ENCODE measurements around the gene GAD2.

The GAD2 gene

DNA sequence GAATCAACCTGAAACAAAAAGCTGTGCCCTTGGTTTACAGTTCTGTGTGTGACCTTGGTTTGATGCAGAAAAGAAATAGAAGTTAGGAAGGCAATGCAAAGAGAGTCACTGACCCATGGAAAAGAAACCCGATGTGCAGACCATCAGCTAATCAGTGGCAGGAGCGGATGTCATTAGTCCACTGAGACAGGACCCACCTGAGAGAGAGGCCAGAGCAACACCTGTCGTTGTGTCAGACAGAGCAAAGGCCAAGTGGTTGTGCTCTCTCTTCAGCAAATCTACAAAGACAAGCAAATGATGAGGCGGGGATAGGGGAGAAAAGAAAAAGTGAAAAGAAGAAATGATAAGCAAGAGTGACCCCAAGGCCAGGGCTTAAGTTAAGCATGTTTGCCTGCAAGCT is 8.7 kb downstream of the GAD2 start:
- no peak for DNase-seq

DNA sequence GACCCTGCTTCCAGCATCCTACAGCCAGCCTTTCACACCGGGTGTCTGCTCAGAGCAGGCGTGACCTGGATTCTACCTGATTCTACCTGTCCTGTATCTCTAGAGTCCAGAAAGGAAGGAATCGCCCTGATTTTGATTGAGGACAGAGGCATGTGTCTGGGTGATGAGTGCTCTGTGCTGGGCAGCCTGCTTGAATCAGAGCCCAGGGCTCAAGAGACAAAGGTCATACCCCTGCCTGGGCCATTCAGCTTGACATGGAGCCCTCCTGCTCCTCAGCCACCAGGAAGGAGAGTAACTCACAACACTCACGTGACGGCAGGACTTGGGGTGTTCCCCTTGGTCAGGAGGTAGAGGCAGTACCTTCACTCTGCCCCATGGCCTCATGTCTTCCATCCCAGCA is 11.2 kb downstream of the GAD2 start:
- no peak for DNase-seq

DNA sequence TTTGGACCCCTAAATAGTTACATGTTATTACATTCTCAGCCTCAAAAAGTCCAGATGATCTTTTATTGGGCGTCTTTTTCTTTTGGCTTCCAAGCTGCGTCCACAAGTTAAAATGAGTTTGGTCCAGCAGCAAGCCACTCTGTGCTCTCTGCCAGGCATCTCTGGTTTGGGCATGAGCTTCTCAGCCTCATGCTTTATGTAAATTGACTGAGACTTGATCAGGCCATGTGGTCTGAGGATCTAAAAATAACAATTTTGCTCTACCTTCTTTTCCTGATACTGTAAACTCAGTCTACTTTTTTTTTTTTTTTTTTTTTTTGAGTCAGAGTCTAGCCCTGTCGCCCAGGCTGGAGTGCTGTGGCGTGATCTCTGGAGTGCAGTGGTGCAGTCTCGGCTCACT is 15.6 kb downstream of the GAD2 start:
- DNase-seq = no peak

DNA sequence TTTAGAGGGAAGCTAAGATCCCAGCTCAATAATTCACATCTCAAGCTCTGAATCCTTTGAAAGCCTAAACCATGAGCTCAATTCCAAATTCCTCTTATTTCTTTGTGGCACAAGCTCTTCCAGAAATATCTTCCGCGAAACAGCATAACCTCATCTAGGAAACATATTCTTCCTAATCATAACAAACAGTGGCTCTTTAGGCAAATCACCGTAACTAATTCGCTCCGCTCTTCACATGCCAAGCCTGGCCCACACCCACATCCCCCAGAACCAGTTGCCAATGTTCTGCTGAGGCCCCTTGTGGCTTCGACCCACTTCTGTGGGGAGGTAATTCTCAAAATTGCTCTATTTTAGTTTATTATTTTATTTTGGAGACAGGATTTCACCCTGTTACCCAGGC is 19.2 kb downstream of the GAD2 start:
- no peak for DNase-seq

DNA sequence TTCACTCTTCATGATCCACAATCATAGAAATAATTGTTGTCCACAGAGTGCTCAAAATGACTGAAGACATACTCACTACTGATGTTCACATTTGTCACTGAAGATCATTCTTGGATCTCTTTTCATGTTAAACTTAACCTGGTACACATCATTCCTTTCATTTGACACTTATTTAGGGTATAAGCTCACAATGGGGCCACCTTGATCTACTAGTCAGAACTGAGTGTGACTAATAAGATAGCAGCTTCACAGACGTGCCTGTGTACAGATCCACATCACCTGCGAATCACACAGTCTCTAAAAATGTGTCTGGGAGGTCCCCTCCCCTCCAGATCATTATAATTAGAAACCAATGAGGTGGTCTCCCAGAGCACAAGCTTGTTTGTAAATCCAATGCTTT is 21.8 kb downstream of the GAD2 start:
- DNase-seq = no peak

DNA sequence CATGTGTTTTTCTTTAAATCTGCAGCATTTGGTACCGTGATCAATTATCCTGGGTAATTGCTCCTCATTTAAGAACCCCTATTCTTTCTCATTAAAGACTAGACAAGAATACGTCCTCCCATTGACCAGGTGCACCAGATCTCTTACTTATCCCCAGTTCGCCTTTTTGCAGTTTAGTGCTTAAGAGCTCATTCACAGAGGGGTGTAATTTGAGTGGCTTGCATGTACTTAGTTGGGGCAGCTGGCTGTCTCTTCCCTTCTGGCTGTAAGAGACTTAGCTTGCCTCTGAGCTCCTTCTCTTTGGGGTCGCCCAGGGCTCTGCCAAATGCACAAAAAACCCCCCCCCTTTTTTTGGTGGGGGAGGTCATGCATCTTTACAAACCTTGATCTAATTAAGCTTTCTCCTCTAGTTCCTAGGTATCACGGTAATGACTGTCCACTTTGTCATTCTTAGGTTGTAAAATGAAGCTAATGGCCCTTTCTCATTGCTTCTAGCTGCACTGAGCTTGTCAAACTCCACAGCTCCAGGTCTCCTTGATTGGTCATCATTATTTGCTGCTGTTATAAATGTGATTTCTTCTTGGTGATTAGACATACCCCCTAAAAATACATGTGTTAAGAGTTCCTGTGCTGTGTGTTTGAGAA is 26.3 kb downstream of the GAD2 start:
- no peak for DNase-seq

DNA sequence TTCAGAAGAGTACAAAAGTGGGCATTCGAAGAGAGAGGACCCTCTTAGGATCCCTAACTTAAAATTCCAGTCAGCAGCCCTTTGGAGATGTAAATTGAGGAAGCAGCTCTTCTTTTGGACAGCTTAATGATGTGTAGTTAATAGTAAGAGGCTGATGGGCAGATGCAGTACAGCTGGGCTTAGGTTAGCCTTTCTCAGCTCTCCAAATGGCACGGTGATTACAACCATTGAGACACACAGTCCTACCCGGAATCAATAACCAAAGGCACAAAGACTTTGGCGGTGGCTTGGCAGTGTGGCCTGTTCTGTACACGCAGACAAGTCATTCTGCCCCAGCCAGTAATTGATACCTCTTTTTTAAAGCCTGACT is 26.8 kb downstream of the GAD2 start:
- no peak for DNase-seq

DNA sequence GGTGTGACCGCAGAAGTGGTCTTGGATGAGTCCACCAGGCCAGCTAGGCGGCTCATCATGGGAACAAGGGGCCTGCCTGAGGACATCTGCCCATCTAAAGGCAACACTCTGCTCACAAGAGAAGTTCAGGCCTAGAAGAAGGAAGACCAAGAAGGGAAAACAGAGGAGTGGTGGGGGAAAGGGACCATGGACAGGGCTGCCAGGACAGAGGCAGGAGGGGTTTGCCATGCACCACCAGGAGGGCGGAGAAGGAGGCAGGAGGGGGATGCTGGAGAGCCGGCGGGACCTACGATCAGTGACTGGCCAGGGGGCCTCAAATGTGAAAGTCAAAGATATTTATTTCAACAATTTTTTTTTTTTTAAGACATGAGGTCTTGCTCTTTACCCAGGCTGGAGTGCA is 33.1 kb downstream of the GAD2 start:
- DNase-seq = no peak

DNA sequence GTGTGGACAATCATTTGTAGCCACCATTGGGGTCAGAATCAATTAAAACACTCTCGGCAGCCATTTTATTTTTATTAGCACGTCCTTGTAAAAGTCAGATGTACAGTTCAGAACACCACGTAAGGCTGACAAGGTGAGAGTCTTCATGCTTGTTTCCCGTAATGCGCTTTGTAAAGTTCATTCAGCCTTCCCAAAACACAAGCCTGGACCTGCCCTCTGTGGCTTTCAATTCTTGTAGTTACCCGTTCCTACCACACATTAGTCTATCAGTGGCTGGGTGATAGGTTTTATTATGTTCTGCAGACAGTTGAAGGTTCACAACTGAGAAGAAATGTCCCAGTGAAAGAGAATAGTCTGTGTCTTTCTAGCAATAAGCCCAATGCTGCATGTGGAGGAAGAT is 35.4 kb downstream of the GAD2 start:
- no peak for DNase-seq

DNA sequence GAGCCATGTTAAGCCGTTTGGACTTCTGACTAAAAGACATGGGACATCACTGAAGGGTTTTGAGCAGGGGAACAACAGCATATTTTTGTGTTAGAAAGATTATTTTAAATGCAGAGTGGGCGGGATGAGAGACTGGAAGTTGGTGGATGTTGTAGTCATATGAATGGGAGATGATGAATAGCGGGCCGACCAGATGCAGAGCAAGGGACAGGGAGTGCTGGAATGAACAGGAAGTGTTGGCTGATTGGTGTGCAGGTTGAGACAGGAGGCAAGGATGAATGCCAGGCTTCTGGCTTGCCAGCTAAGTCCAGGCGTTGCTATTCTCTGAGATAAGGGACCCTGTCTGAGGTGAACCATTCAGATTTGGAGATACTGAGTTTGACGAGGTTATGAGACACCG is 38.0 kb downstream of the GAD2 start:
- no peak for DNase-seq

DNA sequence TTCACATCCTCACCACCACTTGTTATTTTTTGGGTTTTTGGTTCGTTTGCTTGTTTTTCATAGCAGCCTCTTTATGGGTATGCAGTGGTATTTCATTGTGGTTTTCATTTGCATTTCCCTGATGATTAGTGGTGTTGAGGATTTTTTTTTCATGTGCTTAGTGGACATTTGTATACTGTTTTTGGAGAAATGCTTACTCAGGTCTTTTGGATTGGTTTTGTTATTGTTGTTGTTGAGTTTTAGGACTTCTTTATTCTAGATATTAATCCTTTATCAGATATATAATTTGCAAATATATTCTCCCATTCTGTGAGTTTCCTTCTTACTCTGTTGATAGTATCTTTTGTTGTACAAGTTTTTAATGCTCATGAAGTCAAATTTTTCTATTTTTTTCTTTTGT is 42.8 kb downstream of the GAD2 start:
- no peak for DNase-seq

DNA sequence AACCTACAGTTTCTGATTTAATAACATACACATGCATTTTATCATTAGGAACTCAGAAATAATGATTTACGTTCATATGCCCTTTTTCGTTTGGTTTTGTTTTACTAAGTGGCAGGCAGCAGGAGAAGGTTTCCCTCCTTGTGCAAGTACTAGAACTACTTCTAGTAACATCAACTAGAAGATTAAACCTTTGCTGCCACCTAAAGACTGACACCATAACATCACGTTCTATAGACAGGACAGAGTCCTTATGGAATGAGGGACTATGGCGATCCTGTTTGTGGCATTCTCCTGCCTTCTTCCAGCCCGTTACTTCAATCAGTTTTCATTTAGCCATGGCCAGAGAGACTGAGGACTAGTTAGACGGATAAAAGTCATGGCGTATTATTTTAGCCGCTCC is 53.2 kb downstream of the GAD2 start:
- peak; percentile 30 for DNase-seq

DNA sequence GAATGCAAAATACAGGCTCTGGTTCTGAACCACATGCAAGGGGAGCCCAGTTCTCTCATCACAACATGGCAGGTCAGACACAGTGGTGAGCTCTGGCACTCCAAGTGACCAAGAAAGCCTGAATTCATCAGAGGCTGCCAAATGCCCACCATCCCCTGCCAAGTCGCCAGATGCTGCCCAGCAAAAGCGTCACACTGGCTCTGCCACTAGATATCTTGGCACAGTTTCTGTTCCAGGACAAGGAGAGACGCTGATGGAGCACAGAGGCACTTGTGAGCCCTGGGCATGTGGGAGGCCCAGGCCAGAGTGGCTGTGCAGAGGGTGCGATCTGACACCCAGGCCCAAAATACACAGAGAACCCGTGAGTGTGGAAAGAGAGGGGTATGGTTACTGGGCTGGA is 57.8 kb downstream of the GAD2 start:
- DNase-seq = no peak

DNA sequence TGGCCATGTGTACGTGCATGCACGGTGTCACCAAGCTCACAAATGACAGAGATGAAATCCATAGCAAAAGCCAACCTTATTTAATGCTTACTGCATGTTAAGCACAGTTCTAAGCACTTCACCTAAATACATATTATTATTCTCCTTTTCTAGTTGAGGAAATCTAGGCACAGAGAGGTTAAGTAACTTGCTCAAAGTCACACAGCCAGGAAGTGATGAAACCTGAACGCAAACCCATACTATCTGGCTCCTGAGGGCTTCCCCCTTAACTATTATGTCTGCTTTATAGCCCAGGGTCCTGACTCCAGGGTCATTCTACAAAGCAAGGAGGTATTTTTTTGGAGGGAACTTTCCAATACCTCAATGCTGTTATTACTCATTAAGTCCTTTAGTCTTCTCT is 61.7 kb downstream of the GAD2 start:
- no peak for DNase-seq

DNA sequence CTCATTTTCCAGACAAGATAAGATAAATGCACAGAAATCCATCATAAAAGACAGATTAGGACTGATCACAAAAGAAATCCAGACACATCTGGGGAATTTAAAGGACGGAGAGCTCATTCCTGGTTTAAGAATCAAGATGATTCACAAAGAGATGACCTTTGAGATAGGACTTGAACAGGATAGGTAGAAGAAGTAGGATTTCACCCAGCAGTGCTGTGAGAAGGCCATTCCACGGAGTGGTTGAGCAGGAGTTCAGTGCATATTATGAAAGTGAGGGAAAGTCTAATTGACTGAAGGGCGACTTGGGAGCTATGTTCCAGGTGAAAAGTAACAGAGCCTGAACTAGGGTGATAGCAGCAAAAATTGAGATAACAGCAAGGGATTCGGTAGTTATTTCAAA is 73.7 kb downstream of the GAD2 start:
- DNase-seq = no peak

DNA sequence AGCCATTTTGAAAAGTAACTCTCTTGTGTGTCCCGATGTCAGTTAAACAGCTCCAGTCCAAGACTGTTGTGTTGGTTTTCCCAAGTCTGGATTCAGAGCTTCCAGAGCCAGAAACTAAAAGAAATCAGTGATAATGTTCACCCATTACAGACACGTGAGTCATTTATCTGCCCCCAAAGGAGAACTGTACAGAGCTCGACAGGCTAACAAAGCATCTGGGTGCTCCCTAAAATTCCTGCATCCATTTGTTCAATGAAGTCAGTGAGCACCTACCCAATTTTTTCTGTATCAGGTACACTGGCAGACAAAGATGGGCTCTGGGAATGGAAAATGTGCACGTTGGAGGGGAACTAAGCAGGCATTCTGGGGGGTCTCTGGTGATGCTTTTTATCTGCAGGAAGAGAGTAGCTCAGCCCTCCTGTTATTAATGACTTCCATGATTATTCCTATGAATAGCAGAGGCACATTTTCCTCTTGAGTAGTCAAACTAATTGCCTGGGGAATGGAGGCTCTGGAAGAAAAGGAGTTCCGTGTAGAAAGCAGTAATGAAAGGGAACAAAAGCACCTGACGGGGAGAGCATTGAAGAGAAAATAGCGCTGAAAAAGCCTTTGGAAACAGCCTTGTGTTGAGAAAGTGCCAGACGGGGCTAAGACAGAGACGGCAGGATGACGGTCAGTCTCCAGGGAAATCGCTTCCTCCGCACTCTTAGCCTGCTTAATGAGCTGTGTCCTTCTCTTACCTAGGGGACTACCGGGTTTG is 75.3 kb downstream of the GAD2 start:
- DNase-seq = no peak

DNA sequence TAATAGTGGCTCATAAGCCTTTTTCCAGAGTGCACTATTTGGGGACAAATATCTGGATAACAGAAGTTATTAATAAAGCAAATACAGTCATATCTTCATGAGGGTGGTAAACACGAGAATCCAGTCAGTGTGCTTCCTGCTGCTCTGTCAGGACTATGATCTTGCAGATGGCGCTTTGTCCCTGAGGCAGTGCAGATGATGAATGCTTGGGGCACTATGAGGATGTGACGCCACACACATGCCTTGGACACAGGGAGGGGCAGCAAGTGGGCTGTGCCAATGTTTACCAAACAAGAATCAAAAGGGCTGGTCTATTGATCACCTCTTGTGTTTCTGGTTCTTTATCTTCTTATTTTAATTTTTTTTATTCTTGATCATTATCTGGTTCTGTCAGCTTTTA is 79.8 kb downstream of the GAD2 start:
- DNase-seq = no peak

DNA sequence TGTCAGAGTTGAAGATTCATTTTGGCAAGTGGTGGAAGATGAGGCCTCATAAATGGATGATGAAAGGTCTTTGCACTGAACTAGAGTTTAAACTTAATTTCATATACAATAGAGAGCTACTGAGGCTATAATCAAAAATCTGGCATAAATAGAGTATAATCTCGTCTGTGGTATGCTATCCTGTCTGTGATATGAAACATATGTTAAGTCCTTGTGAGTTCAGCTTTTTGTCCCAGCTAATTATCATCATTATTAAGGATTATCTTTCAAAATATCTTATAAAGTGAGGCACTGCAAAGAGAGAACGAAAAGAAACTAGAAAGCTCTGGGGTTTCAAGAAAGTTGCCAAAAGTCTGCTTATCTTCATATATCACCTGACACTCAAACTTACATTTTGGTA is 83.4 kb downstream of the GAD2 start:
- DNase-seq = no peak

DNA sequence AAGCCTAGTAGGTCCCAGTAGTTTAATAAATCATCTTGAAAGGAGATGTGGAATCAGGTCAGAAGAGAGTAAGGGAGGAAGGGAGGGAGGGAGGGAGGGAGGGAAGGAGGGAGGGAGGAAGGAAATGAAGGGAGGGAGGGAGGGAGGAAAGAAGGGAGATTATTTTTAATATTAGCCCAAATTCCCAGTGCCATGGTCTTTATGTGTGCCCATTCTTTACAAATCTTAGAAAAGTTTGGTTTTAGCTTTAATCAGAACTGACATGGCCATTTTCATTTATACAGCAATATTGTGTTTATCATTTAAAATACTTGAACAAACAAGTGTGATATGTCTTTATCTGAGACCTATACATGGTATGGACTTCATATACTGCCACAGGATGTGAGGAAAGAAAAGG is 86.8 kb downstream of the GAD2 start:
- DNase-seq = no peak

DNA sequence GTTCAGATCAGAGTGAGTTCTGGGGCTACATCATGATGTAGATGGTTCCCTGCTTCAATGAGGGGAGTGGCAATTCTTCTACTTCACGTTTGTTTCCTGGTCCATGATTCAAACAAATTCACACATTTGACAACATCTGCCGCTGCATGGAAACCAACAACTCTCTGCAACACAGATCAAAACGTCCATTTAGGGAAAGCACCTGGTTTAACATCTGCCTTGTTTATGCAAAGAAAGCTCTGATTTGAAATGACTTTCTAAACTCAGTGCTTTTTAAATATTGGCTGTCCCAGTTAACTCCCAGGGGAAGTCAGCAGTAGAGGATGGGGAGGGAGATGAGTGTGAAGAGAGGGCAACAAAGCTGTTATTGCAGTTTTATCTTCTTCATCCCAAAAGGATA is 93.8 kb downstream of the GAD2 start:
- DNase-seq = no peak

DNA sequence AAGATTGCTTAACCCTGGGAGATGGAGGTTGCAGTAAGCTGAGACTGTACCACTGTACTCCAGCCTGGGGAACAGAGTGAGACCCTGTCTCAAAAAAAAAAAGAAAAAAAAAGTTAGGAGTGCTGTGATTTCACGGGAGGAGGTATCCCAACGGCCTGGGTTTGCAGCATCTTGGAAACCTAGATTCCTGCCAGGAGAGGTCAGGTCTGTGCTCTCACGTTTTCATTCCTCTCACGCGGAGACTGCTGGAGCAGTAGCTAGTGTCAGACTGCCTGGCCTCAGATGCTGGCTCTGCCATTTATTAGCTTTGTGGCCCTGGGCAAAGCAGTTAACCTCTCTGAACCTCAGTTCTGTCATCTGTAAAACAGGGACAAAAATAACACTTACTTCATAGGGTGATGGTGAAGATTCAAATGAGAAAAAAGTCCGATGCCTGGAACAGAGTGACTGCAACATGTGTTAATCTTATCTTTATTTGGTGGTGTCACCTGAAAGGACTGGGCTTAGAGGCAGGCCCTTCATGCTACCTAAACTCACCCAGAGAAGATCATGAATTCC is 94.9 kb downstream of the GAD2 start:
- no peak for DNase-seq

DNA sequence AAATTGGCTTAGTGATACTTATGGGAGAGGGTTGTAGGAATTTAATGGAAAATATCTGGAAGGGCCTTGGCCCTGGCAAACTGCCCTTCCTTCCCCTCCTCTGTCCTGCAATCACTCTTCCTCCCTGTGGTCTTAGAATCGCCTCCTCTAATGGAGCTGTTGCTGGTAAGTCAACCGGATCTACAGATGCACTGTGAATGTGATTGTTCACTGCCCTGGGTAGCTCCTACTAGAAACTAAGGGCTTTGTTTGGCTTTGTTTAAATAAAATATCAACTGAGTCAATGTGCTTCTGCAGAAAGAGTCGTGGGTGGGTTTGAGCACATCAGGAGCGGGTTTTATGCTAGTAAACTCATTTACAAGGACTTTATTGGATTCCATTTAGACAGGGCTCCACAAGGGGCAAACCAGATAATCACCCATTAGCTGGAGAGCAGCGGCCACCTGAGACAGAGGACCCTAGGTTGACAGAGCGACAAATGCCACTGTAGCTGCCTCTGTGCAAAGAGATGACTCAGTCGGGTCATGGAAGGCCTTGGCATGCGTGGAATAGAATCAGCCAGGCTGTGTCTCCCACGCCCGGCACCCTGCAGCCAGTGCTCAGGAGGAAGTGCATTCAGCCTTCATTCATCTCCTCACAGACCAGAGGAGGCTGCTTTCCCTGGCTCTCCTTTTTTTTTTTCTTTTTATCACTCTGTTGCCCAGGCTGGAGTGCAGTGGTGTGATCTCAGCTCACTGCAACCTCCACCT is 97.9 kb downstream of the GAD2 start:
- no peak for DNase-seq

DNA sequence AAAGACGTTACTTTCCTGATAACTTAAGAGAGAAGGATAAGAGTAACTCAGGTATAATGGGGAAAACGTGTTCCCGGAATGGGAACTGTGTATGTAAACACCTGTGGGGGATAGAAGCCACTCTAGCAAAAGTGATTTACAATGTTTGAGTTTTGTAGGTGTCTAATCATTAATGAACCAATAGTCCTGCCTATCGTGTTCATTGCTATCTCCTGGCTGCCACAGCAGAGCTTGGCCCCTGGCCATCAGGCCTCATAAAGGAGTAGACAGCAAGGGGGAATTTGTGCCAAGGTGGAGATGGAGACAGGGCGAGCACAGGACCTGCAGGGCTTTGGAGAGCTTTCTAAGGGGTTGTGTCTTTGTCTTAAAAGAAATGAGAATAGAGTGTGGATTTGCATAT is 102.1 kb downstream of the GAD2 start:
- no peak for DNase-seq

DNA sequence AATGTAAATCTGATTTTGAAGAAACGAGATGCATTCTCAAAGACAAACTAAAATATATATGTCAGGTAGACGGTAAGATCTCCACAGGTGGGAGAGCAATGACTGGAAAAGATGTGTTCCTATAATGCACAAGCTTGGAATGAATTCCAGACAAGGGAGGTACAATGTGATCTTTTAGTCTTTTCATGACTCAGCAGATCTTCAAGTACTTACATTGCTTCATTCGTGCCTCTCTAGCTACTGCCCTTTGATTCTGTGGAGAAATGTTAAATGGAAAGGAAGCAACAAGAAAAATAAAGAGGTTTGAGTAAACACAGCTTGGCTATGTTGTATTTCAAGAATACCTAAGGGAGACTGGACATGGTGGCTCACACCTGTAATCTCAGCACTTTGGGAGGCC is 106.6 kb downstream of the GAD2 start:
- no peak for DNase-seq

Measured in suppressor macrophage treated with lipopolysaccharide for 4 hours (primary cell).